Neural cell (in vitro differentiated cells): ENCODE data around the gene DSC3.

Experiments used
- CTCF ChIP-seq: fragments of 450-650 bp; IDR thresholded peaks from 2 replicates; pipeline ENCODE4 v1.5.1; 2014; ENCODE audit warnings: antibody characterized with exemption, mild to moderate bottlenecking, moderate library complexity; ENCODE audit not compliant: poor library complexity, severe bottlenecking
- EZH2 ChIP-seq: fragments of 200-600, 300-800 bp; shearing (Covaris generic), sonication (generic); IDR thresholded peaks from 2 replicates; pipeline ENCODE4 v1.6.1; 2014; ENCODE audit warnings: antibody characterized with exemption, low read length, borderline replicate concordance, mild to moderate bottlenecking; ENCODE audit not compliant: insufficient read depth, poor library complexity, severe bottlenecking
- POLR2AphosphoS5 ChIP-seq: IDR thresholded peaks from 2 replicates; pipeline ENCODE4 v1.6.1; 2012
- REST ChIP-seq: IDR thresholded peaks from 2 replicates; pipeline ENCODE4 v1.6.1; 2012; ENCODE audit warnings: borderline replicate concordance
- TAF1 ChIP-seq: IDR thresholded peaks from 2 replicates; pipeline ENCODE4 v1.6.1; 2012; ENCODE audit warnings: low read depth

GRCh38 chr18:31049189-31049588 lies 6.6 kb upstream of the DSC3 start:
- no peak for TF ChIP-seq CTCF
- TF ChIP-seq REST, result no peak
- TF ChIP-seq POLR2AphosphoS5, result no peak
- no peak for TF ChIP-seq TAF1
- TF ChIP-seq EZH2, result no peak
